Ishikawa (cell line): ENCODE data around the gene HPSE.
A peak's percentile ranks its signal among the peaks of the same experiment; 100 is the strongest.

ENCODE experiments used
- CEBPB ChIP-seq: IDR thresholded peaks from 2 replicates; pipeline ENCODE4 v1.6.1; 2012
- CREB1 ChIP-seq: IDR thresholded peaks from 2 replicates; pipeline ENCODE4 v1.6.1; 2012; ENCODE audit warnings: low read depth
- EGR1 ChIP-seq: IDR thresholded peaks from 2 replicates; pipeline ENCODE4 v1.6.1; 2012
- EP300 ChIP-seq: IDR thresholded peaks from 2 replicates; pipeline ENCODE4 v1.6.1; 2012; ENCODE audit warnings: borderline replicate concordance
- FOXM1 ChIP-seq: IDR thresholded peaks from 2 replicates; pipeline ENCODE4 v1.6.1; 2012; ENCODE audit warnings: low read depth, borderline replicate concordance
- NFIC ChIP-seq: IDR thresholded peaks from 2 replicates; pipeline ENCODE4 v1.6.1; 2012
- RAD21 ChIP-seq: IDR thresholded peaks from 2 replicates; pipeline ENCODE4 v1.6.1; 2012; ENCODE audit warnings: low read depth
- TAF1 ChIP-seq: IDR thresholded peaks from 2 replicates; pipeline ENCODE4 v1.6.1; 2012; ENCODE audit warnings: low read depth, mild to moderate bottlenecking
- TCF12 ChIP-seq: IDR thresholded peaks from 2 replicates; pipeline ENCODE4 v1.6.1; 2012; ENCODE audit warnings: low read depth
- TEAD4 ChIP-seq: IDR thresholded peaks from 2 replicates; pipeline ENCODE4 v1.6.1; 2012
- YY1 ChIP-seq: IDR thresholded peaks from 2 replicates; pipeline ENCODE4 v1.6.1; 2012; ENCODE audit warnings: low read depth
- ZBTB7A ChIP-seq: IDR thresholded peaks from 2 replicates; pipeline ENCODE4 v1.6.1; 2012; ENCODE audit warnings: low read depth
- TF ChIP-seq, protein P1 (sequence below): IDR thresholded peaks from 2 replicates; pipeline ENCODE4 v1.6.1; 2012
- TF ChIP-seq, protein P2 (sequence below): IDR thresholded peaks from 2 replicates; pipeline ENCODE4 v1.6.1; 2012; ENCODE audit warnings: low read depth, mild to moderate bottlenecking
- TF ChIP-seq, protein P3 (sequence below): IDR thresholded peaks from 2 replicates; pipeline ENCODE4 v1.6.1; 2012

HPSE gene

DNA sequence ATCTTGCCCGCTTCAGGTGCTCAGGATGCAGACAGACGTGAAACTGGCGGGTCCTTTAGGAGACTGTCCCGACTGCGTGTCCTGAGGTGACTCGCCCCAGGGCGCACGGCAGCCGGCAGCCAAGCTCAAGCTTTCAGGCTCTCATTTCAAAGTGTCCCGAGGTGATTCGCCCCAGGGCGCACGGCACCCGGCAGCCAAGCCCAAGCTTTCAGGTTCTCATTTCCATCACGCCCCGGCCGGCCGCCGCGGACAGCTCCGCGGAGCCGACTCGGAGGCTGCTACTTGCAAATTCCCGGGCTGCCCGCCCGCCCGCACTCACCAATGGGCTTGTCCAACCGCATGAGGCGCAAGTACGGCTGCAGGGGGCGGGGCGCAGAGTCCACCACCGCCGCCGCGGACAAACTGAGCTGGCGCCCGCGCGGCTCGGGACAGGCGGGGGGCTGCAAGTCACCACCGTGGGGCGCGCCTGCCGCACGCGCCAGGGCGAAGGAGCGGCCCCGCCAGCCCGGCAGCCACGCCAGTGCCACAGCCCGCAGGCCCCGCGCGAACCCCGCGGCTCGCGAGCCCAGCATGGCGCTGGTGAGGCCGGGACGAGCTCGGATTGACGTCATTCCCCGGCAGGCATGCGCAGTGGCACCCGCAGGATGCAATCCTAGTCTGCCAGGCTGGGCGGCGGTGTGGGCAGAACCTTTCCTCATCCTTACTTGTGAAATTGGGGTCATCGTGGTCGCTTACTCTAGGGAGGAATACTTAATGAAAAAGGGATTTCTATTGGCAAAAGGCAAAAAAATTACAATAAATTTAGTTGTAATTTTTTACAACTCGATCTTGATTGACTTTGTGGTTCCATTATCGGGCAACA is 50.2 kb downstream of the HPSE start, which contains the start of gene COQ2:
TSS of gene COQ2 (minus strand) at position 606 of the 862 bp plus-strand sequence. CDS start at position 572, 34 bp downstream.
- TF ChIP-seq TAF1, result peak; percentile 57; the same call in 1 of the 2 replicates
- no peak for TF ChIP-seq ZBTB7A
- TF ChIP-seq, protein P1, sequence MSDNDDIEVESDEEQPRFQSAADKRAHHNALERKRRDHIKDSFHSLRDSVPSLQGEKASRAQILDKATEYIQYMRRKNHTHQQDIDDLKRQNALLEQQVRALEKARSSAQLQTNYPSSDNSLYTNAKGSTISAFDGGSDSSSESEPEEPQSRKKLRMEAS, result peak; percentile 82
- TF ChIP-seq FOXM1, result 0 out of 2 replicates have a peak, but pooled peaks have one; percentile 10
- TF ChIP-seq, protein P2, sequence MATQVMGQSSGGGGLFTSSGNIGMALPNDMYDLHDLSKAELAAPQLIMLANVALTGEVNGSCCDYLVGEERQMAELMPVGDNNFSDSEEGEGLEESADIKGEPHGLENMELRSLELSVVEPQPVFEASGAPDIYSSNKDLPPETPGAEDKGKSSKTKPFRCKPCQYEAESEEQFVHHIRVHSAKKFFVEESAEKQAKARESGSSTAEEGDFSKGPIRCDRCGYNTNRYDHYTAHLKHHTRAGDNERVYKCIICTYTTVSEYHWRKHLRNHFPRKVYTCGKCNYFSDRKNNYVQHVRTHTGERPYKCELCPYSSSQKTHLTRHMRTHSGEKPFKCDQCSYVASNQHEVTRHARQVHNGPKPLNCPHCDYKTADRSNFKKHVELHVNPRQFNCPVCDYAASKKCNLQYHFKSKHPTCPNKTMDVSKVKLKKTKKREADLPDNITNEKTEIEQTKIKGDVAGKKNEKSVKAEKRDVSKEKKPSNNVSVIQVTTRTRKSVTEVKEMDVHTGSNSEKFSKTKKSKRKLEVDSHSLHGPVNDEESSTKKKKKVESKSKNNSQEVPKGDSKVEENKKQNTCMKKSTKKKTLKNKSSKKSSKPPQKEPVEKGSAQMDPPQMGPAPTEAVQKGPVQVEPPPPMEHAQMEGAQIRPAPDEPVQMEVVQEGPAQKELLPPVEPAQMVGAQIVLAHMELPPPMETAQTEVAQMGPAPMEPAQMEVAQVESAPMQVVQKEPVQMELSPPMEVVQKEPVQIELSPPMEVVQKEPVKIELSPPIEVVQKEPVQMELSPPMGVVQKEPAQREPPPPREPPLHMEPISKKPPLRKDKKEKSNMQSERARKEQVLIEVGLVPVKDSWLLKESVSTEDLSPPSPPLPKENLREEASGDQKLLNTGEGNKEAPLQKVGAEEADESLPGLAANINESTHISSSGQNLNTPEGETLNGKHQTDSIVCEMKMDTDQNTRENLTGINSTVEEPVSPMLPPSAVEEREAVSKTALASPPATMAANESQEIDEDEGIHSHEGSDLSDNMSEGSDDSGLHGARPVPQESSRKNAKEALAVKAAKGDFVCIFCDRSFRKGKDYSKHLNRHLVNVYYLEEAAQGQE, result peak; percentile 64
- peak; percentile 13; the same call in 1 of the 2 replicates for TF ChIP-seq EP300
- TF ChIP-seq NFIC, result peak; percentile 25; the same call in 1 of the 2 replicates
- TF ChIP-seq YY1, result peak; percentile 82
- TF ChIP-seq RAD21, result no peak
- TF ChIP-seq EGR1, result no peak
- TF ChIP-seq, protein P3, sequence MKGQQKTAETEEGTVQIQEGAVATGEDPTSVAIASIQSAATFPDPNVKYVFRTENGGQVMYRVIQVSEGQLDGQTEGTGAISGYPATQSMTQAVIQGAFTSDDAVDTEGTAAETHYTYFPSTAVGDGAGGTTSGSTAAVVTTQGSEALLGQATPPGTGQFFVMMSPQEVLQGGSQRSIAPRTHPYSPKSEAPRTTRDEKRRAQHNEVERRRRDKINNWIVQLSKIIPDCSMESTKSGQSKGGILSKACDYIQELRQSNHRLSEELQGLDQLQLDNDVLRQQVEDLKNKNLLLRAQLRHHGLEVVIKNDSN, result no peak
- no peak for TF ChIP-seq TCF12
- no peak for TF ChIP-seq CEBPB
- TF ChIP-seq TEAD4, result peak; percentile 36
- TF ChIP-seq CREB1, result peak; percentile 40; the same call in 1 of the 2 replicates

DNA sequence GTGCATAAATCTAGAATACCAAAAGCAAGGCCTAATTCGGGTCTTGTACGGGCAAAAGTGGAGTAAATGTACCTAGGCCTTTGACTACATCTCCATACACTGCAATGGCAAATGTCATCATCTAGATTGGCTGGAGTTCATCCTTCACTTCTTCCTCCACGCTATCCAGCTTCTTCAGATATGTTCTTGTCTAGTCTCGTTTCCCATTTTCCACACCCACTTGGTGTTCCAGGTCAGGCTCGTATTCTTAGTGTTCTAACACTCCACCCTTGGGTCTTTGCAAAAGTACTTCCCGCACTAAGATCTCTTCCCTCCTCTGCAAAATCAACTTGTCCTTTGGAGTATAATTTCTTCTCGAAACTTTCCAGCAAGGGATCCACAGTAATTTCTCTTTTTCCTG is 51.5 kb downstream of the HPSE start:
- TF ChIP-seq, protein P1, result no peak

DNA sequence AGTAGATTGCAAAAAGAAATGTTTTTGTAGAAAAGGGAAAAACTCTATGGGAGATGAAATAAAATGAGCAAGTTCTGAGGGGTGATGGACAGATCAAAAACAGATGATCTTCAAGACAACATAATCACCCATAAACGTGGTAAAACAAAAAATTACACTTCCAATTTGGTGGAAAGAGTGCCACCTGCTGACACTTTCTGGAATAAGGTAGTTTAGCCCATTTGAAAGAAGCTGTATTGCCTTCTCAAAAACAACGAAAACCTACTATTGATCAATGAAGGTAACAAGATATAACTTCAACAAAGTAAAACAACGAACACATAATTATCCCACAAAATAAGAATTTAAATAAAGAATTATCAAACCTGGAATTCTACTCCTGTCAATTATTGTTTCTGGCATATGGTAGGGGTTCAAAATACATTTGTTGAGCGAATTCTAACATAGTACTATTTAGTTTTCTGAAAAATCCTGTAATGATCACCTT is 52.6 kb downstream of the HPSE start:
- TF ChIP-seq CEBPB, result no peak
- no peak for TF ChIP-seq NFIC
- no peak for TF ChIP-seq FOXM1
- TF ChIP-seq, protein P3, result no peak
- no peak for TF ChIP-seq TAF1
- no peak for TF ChIP-seq EGR1
- TF ChIP-seq, protein P1, result no peak
- no peak for TF ChIP-seq CREB1
- peak; percentile 67 for TF ChIP-seq RAD21

DNA sequence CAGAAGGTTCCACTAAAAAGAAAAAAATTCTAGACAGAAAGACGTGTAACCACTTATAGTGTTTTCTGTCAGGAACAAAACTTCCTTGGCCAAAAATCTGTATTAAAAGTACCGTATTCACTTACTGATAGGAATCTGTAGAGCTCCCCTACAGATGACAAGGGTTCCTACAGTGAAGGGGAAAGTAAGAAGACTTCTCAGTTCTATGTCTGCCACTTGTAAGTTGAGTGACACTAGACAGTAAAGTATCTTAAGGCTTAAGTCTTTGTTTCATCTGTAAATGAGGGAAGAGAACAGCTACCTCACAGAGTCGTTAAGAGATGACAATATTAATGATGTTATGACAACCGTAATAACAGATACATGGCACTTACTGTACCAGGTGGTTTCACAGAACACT is 53.3 kb downstream of the HPSE start:
- TF ChIP-seq NFIC, result no peak
- TF ChIP-seq, protein P3, result no peak
- TF ChIP-seq, protein P2, result no peak
- no peak for TF ChIP-seq RAD21

DNA sequence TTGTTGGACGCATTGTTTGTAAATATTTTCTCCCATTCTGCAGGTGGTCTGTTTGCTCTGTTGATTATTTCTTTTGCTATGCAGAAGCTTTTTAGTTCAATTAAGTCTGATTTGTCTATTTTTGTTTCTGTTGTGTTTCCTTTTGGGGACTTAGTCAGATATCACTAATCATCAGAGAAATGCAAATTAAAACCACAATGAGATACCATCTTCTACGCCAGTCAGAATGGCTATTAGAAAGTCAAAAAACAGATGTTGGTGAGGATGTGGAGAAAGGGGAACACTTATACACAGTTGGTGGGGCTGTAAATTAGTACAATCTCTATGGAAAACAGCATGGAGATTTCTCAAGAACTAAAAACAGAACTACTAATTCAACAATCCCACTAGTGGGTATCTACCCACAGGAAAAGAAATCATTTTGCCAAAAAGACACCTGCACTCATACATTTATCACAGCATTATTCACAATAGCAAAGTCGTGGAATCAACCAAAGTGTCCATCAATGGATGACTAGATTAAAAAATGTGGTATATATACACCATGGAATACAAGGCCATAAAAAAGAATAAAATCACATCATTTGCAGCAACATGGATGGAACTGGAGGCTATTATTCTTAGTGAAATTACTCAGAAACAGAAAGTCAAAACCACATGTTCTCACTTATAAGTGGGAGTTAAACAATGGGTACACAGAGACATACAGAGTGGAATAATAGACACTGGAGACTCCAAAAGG is 58.2 kb downstream of the HPSE start:
- TF ChIP-seq CEBPB (no peak), FOXM1 (no peak), CREB1 (no peak)
- TF ChIP-seq, protein P3, result no peak
